NK-92 (cell line): ENCODE results near the gene HS6ST2.
"Not testable (repeated sequence)": the region's sequence is repeated elsewhere in the genome, so short reads cannot be mapped to it uniquely, and the experiment has no call there.

Source experiments
- DNase-seq: peaks from one replicate; lab custom pipeline; 2025; ENCODE audit not compliant: unreplicated experiment; lab: John Stamatoyannopoulos, UW

HS6ST2 gene

DNA sequence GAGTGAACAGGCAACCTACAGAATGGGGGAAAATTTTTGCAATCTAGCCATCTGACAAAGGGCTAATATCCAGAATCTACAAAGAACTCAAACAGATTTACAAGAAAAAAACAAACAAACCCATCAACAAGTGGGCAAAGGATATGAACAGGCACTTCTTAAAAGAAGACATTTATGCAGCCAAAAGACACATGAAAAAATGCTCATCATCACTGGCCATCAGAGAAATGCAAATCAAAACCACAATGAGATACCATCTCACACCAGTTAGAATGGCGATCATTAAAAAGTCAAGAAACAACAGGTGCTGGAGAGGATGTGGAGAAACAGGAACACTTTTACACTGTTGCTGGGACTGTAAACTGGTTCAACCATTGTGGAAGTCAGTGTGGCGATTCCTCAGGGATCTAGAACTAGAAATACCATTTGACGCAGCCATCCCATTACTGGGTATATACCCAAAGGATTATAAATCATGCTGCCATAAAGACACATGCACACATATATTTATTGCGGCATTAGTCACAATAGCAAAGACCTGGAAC lies 13.3 kb downstream of the HS6ST2 start:
- not testable (repeated sequence) for DNase-seq

DNA sequence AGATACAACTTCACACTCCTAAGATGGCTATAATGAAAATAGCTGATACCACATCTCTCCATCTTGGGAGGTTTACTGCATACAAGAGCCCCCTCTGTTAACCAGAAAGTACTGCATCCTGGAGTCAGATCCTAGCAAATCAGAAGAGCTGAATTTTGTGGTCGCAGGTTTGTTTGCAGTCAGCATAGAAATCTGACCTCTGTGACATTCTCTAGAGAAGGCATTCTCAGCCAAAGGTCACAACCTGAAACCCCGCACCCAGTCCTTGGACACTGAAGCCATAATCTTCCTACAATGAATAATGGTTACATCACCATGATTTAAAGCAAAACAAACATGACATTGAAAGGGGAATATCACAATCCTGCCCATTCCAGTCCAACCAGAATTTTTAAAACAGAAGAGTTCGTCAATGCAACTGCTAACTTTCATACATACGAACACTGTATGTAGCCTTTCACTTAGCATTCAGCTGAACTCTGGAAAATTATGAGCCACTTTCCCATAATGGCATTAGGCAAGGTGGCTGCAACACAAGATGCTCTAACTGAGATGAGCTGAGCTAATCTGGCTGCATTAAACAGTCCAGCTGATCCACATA lies 17.6 kb downstream of the HS6ST2 start:
- DNase-seq: no peak

DNA sequence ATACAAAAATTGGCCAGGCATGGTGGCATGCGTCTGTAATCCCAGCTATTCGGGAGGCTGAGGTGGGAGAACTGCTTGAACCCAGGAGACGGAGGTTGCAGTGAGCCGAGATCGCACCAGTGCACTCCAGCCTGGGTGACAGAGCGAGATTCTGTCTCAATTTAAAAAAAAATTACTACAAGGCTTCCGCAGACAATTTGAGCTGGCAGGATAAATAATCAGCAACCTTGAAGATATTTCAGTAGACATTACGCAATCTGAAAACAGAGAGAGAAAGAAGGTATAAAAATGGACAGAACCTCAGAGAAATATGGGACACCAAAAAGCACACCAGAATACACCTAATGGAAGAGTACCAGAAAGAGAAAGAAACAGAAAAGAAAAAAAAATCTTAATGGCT lies 25.3 kb downstream of the HS6ST2 start:
- DNase-seq: no peak

DNA sequence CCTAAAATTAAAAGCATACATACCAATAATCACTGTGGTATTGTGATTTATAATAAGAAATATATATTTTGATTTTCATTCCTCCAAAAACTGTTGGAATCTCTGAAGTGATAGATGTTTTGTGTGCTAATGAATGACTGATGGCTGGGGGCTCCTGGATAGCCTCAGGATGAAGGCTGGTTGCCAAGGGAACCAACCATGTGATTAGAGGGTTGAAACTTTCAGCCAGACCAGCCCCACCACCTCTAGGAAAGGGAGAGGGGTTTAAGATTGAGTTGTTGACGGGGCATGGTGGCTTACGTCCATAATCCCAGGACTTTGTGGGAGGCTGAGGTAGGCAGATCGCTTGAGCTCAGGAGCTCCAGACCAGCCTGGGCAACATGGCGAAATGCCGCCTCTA lies 34.0 kb downstream of the HS6ST2 start:
- no peak for DNase-seq

DNA sequence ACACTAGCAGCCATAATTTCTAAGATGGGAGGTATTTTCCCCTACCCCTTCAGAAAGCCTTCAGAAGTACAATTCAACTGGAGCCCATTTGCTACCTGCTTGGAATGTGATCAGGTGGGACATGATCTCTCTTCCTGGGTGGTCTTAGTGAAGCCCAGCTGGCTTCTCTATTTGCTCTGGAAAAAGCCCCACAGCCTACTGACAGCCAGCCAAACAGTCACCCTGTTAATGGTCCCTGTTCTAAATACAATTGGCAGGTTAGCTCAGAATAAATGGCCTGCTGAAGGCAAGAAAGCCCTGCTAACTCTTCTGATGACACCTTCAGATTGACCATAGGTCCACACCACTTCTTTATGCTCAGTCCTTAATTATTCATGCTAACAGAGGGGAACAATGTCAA lies 39.9 kb downstream of the HS6ST2 start:
- DNase-seq: no peak

DNA sequence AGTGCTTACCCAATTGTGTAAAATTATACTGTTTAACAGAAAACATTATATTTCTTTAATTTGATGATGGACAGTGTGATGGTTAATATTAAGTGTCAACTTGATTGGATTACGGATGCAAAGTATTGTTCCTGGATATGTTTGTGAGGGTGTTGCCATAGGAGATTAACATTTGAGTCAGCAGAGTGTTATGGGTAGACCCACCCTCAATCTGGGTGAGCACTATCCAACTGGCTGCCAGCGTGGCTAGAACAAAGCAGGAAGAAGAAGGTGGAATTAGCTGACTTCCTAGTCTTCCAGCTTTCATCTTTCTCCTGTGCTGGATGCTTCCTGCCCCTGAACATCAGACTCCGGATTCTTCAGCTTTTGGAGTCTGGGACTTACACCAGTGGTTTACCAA lies 42.1 kb downstream of the HS6ST2 start:
- DNase-seq: no peak

DNA sequence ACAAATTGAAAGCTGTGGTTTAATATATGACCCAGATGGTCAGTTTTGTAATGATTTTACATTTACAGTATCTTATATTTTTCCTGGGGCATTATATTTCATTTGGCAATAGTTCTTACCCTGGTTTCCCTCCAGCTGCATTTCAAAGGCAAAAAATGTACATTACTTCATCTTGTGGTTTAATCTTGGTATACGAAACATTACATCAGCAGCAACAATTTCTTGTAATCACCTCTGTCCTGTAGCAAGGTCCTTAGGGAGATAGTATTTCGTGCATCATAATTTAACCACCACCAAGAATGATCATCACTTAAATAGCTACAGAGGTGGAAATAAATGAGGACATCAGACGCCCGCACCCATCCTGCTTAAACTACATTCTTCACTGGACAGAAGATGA lies 48.8 kb downstream of the HS6ST2 start:
- no peak for DNase-seq

DNA sequence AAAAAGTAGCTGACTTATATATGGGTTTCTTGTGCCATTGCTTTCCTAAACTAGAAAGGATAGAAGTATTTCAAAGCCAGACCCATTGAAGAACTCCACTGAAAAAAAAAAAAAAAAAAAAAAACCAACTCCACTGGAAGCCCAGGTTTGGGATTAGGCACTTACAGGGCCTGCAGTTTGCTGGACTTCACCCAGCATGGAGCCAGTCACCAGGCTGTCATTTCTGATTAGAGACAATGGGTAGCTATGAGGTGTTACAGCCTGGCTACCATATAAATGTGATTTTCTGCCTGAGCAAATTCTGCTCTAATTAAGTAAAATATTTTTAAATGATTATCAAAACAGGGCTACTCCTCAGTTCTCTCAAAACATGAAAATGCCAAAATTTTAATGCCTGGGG lies 49.5 kb downstream of the HS6ST2 start:
- no peak for DNase-seq

DNA sequence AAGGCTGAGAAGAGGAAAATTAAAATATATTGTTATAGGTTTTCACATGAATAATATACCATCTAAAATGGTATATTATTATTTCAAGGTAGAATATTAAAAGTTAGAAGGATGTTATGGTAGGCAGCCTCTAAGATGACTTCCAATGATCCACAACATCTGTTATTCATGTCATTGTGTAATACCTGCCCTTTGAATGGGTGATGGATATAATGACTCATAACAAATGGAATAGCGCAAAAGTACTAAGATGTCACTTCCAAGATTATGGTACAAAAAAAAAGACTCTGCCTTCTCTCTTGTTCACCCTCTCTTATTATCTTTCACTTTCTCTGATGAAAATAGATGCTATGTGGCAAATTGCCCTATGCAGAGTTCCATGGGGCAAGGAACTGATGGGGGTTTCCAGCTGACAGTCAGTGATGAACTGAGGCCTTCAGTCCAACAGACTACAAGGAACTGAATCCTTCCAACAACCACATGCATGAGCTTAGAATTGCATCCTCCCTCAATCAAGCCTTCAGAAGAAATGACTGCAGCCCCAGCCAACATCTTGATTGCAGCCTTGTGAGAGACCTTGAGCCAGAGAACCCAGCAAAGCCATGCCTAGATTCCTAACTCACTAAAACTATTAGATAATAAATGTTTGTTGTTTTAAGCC lies 57.7 kb downstream of the HS6ST2 start:
- no peak for DNase-seq

DNA sequence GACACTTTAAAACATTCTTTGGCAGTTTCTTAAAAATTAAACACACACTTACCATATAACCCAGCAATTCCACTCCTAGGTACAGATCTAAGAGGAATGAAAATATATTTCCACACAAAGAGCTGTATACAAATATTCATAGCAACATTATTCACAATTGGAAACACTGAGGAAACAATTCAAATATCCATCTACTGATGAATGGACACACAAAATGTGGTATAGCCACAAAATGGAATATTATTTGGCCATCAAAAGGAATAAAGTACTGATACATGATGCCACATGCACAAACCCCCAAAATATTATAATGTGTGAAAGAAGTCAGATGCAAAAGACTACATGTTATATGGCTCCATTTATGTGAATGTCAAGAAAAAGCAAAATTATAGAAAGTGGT lies 70.9 kb downstream of the HS6ST2 start:
- DNase-seq: no peak

DNA sequence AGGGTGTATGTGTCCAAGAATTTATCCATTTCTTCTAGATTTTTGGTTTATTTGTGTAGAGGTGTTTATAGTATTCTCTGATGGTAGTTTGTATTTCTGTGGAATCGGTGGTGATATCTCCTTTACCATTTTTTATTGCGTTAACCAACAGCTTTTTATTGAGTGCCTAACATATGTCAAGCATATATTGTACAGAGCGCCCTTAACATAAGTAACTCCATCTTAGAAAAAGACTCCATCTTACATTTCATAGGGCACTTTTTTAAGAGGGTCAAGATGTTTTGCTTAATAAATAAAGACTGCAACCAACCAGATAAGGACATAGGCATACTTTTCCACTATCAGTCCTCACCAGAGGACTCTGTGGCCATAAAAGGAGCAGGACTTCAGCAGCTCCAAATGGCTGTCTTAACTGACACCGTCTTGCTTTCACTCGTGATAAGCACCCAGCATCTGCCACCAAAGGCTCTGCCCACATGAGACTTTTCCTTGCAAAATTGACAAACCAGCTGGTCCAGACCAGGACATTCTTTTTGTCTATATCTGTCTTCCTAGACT lies 75.0 kb downstream of the HS6ST2 start:
- DNase-seq: no peak

DNA sequence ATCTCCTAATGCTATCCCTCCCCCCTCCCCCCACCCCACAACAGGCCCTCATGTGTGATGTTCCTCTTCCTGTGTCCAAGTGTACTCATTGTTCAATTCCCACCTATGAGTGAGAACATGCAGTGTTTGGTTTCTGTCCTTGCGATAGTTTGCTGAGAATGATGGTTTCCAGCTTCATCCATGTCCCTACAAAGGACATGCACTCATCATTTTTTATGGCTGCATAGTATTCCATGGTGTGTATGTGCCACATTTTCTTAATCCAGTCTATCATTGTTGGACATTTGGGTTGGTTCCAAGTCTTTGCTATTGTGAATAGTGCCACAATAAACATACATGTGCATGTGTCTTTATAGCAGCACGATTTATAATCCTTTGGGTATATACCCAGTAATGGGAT lies 77.7 kb downstream of the HS6ST2 start:
- not testable (repeated sequence) for DNase-seq

DNA sequence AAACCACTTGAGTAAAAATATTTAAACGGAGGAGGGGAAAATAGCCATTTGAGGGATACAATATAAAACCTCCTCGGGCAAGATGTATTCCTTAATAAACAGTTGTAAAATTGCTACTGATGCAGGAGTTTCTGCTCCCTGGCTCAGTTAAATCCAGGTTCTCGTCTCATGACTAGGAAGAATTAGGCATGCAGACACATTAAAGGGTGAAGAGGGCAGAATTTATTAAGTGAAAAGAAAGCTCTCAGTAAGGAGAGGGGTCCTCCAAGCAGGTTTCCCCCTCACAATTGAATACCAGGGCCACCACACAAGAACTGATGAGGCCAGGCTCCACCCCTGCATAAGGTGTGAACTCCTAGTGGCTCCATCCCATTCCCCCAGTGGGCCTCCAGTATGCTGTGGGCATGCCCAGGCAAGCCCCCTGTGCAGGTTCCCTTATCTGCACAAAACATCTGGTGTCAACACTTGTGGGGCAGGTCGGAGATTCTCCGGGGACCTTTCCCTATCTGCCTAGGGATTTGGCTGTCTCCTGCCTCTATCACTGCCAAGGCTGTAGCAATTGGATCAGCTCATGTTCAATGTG lies 80.4 kb downstream of the HS6ST2 start:
- no peak for DNase-seq

DNA sequence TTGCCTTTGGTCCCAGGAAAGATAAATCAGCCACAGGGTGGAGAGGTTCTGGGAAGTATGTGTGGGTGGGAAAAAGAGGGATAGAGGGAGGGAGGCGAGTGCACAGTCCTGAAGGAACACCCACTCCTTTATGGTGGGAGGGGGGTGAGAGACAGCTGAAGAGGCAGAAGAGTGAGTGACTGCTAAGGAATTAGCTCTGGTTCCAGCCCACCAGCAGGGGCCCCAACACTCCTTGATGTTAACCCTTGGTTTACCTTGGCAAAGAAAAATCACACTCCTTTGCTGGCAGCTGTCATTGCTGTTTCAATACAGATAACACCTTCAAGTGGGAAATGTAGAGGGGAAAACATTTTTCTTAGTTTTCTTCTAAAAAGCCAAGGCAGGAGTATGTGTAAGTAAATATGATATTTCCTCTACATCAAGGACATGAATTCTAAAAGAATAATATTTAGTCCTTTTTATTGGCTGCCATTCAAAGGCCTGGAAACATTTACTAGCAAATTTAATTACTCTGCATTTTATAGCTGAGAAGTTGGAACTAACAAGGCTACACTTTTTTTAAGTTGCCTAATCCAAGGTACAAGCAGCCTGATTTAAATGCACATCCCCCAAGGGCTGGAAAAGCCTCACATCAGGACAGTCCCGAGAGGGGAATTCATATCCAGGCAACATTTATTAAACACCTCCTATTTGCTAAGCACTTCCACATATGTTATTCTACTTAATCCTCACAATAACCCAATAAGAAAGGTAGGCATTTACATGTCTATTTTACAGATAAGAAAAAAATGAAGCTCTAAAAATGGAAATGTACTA lies 81.7 kb downstream of the HS6ST2 start:
- no peak for DNase-seq

DNA sequence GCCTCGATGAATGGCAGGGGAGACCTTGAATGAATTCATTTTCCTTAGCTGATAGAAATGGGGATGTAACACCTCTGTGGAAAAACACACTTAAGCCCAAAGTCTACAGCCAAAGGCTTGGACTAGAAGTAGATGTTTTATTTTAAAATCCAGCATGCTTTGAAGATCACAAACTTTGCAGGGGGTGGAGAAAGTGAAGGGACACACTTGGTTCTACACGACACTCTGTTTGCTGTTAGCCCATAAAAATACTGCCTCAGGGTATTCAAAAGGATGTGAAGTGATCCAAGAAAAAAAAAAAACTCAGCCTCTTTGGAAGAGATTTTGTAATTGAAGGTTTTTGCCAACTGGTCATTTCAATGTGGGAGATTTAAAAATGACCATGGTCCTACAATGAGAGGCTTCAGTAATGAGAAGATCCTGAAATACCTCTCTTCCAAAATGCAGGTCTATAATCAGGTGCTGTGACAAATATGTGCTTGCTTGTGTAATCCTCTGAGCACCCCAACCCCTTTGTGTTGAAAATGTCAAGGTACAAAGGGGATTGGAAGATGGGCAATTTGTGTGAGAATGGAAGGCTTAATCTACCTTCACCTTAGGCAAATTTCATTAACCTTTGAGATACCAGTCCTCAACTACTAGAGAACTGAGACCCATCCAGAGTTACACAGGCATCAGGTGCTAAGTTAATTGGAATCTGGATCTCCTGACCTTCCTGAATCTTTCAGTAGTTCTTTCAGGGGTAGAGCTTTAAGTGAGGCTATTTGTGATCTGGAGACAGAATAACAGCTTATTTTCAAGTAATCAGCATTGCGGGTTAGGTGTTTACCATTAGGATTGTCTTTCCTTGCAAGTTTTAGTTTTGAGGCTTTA lies 82.5 kb downstream of the HS6ST2 start:
- no peak for DNase-seq

DNA sequence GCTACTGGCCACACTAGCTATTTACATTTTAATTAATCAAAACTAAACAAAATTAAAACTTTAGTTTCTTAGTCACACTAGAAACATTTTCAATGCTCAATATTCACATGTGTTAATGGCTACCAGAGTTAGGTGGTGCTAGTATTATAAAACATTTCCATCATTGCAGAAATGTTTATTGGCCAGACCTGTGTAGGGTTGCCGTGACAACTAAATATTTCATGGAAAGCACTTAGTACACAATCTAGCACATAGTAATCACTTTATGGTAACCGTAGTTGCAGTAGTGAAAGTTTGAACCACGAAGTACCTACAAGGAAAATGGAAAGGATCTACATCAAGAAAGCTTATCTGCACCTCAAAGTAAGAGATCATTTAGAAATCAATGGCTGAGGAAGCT lies 95.9 kb downstream of the HS6ST2 start:
- DNase-seq: no peak

DNA sequence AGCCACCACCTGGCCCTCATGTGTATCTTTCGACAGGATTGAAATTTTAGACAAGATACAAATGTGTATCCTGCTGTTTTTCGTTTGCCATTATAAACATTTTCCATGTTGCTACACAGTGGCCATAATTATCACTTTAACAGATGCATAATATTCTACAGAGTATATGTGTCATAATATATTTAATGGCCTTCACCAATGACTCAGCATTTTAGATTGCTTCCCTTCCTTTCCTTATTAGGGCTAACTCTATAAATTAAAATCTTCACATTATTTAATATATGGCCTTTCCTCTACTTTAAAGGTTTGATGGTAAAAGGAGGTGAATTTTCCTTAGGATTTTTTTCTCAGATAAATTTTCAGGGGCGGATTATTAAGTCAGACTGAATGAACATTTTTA lies 97.4 kb downstream of the HS6ST2 start:
- DNase-seq: no peak

DNA sequence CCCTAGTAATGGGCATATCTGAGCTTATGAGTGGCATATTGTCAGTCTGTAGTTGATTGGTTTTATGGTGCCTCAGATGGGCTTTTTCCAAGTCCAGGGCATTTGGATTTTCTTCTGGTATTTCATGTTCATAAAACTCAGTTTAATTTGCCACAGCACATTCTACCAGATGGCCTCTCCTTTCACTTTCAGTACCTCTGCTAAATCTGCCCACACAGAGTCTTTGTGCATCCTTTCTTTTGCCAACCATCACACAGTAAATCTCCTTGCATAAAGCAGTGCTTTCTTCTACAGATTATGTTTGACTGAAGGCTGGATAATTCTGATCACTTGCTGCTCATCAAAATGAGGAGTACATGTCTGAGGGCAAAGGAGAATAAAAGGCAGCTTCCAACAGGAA lies 98.2 kb downstream of the HS6ST2 start:
- no peak for DNase-seq

DNA sequence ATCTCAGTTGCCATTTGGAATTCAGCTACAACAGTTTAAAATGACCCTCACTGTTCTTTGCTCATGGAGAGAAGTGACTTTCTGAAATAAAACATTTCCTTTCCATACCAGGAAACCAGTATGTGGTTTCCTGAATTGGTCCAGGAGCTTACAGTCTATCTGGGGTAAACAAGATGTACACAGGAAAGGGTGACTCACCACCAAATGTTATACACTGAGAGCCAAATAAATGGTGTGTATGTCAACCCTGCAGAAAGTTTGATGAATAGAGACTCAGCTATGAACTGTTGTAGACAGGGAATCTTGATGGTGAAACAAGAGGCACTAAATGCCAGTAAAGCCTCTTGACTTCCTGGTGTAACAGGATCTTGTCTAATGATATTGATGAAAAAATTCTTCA lies 100.4 kb downstream of the HS6ST2 start:
- no peak for DNase-seq

DNA sequence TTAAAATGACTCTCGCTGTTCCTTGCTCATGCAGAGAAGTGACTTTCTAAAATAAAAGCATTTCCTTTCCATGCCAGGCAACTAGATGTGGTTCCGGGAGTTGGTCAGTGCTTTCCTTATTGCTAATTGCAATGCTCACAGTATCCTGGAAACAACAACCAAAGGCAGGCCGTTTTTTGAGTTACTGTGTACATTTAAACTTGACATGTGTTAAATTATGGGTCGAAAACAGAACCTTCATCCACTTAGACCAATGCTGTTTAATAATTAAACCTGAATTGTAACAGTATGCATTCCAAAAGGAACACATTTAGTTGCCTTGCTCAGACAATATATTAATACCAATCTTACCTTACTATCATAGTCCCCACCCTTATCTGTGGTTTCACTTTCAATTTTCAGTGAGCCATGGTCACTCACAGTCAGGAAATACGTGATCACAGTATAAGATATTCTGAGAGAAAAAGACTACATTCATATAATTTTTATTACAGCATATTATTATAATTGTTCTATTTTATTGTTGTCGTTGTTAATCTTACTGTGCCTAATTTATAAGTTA lies 102.6 kb downstream of the HS6ST2 start:
- DNase-seq: no peak
